SH-SY5Y (cell line): ENCODE data around the gene ADAMTS2.

Source experiments
- GATA2 ChIP-seq: IDR thresholded peaks from 2 replicates; pipeline ENCODE4 v1.6.1; 2011; ENCODE audit warnings: mild to moderate bottlenecking, low read depth, low read length
- GATA3 ChIP-seq: IDR thresholded peaks from 2 replicates; pipeline ENCODE4 v1.6.1; 2011; ENCODE audit warnings: low read depth, mild to moderate bottlenecking, low read length, moderate library complexity

DNA sequence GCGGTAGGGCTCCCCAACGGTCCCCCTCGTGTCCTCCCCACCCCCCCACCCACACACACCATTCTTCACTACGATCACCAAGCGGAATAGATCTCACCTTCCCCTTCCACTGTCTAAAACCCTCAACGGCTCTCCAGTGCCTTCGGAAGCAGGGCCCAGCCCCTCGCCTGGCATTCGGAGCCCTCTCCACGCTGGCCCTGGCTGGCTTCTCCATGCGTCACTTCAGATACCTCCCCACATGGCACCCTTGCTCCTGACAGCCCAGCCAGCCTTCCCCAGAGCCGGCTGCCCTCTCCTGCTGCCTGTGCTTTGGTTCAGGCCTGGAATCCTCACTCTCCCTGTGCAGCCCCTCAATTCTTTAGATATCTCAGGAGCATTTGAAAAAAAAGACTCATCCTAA, 158.5 kb downstream of the ADAMTS2 start:
- TF ChIP-seq GATA3 (no peak), GATA2 (no peak)
